Prostate gland (tissue), 2 donors: ENCODE measurements around the gene PI4KB. TPM values are rescaled to one million over a fixed set of nuclear protein-coding genes. Genes with fewer than 3 reads are reported as not detected.
A peak's percentile ranks its signal among the peaks of the same experiment; 100 is the strongest.

Source experiments
- DNase-seq: peaks from one replicate; pipeline ENCODE4 v3.0.0-alpha.2; 2019; ENCODE audit warnings: low spot score
- H3K27ac ChIP-seq, 2 donors: fragments of 200-600 bp; sonication (generic); 2 replicates each; pipeline ENCODE4 v1.5.1; 2017 to 2019
- H3K27me3 ChIP-seq: fragments of 200-600 bp; sonication (generic); replicated peaks from 2 replicates; pipeline ENCODE4 v1.5.1; 2019; ENCODE audit not compliant: insufficient read depth
- H3K36me3 ChIP-seq, 2 donors: fragments of 200-600 bp; sonication (generic); 1 replicate in 1 of 2; 2 replicates in 1 of 2; pipeline versions ENCODE4 v1.5.1 to v1.8.1; 2017 to 2019
- H3K4me1 ChIP-seq: fragments of 200-600 bp; sonication (generic); replicated peaks from 2 replicates; pipeline ENCODE4 v1.5.1; 2019
- H3K4me3 ChIP-seq, 2 donors: fragments of 200-600 bp; sonication (generic); 2 replicates each; pipeline ENCODE4 v1.5.1; 2017 to 2019
- H3K9me3 ChIP-seq: fragments of 200-600 bp; sonication (generic); 2 replicates; pipeline ENCODE4 v1.5.1; 2017
- CTCF ChIP-seq, 4 experiments: fragments of 200-600 bp in 2 of 4; fragments of 450-650 bp in 2 of 4; sonication (generic) in 2 of 4; IDR thresholded peaks; 1 replicate in 3 of 4; 2 replicates in 1 of 4; pipeline ENCODE4 v1.5.1; 2016 to 2019; ENCODE audit warnings: antibody characterized with exemption in 4 of 4, mild to moderate bottlenecking in 2 of 4, moderate library complexity in 2 of 4
- POLR2A ChIP-seq: fragments of 450-650 bp; IDR thresholded peaks from one replicate; pipeline ENCODE4 v1.6.1; 2016; ENCODE audit warnings: antibody characterized with exemption, mild to moderate bottlenecking
- POLR2AphosphoS5 ChIP-seq: sonication (generic); formaldehyde crosslinking; IDR thresholded peaks from one replicate; pipeline ENCODE4 v1.6.1; 2017; ENCODE audit warnings: antibody characterized with exemption
- WGBS: methylation state at CpG from one replicate; pipeline ENCODE4 v1.1.5; 2018; 5-methylcytosine and 5-hydroxymethylcytosine counted together
- intact Hi-C: fragments of 100-400 bp; cut with DNase I; formaldehyde crosslinking; loops from one replicate; pipeline ENCODE4 v1.14.2; 2022
- total RNA-seq, 2 donors: library from RNA; depleted of rRNA; stranded (reverse); fragments of >200 nt; gene quantifications; one replicate each; pipeline ENCODE4 v1.1.0, GENCODE V29; 2016

Gene PI4KB
- total RNA-seq, 2 donors from 2014 or later: 60.7 to 91.9 TPM

- H3K27me3 ChIP-seq: no peaks in the 10 kb centered on the region
- no peak overlapping the region for H3K27ac ChIP-seq
- intact Hi-C loops: no loop called here
- no peaks in the 10 kb centered on the region for H3K4me1 ChIP-seq
- H3K36me3 ChIP-seq: peaks cover 6 to 25% of the 10 kb centered on the region in 2 donors
- WGBS: 79% methylated on average over 8 of the region's 8 CpGs
- no peak overlapping the region for H3K4me3 ChIP-seq
- no peak for TF ChIP-seq CTCF (IDR thresholded peaks at IDR 0.05)
- TF ChIP-seq POLR2A: no peak
- TF ChIP-seq POLR2AphosphoS5: no peak
- no peak for DNase-seq
- H3K9me3 ChIP-seq: no peaks in the 10 kb centered on the region
Observed at GRCh38 chr1:151266821-151267220, 60.4 kb downstream of the PI4KB start.

GRCh38 chr1:151266315-151266714 is 60.9 kb downstream of the PI4KB start:
- peaks cover 6 to 25% of the 10 kb centered on the region in 2 donors for H3K36me3 ChIP-seq
- H3K4me3 ChIP-seq: no peak overlapping the region
- 93% methylated on average over 3 of the region's 3 CpGs for WGBS
- H3K27ac ChIP-seq: no peak overlapping the region
- no peaks in the 10 kb centered on the region for H3K27me3 ChIP-seq
- intact Hi-C loops: no loop called here
- DNase-seq: no peak
- TF ChIP-seq POLR2A (no peak), CTCF (IDR thresholded peaks at IDR 0.05) (no peak), POLR2AphosphoS5 (no peak)
- no peaks in the 10 kb centered on the region for H3K4me1 ChIP-seq
- no peaks in the 10 kb centered on the region for H3K9me3 ChIP-seq

- intact Hi-C loops: no loop called here
- Histone ChIP-seq H3K27me3 (no peaks in the 10 kb centered on the region), H3K4me3 (no peak overlapping the region), H3K4me1 (no peaks in the 10 kb centered on the region), H3K9me3 (no peaks in the 10 kb centered on the region), H3K36me3 (peaks cover 6 to 25% of the 10 kb centered on the region in 2 donors), H3K27ac (no peak overlapping the region)
- 90% methylated on average over 14 of the region's 14 CpGs for WGBS
- TF ChIP-seq POLR2AphosphoS5: no peak
- no peak for TF ChIP-seq POLR2A
- TF ChIP-seq CTCF (IDR thresholded peaks at IDR 0.05): no peak
- no peak for DNase-seq
Observed at GRCh38 chr1:151265446-151266236, 61.6 kb downstream of the PI4KB start.

- H3K4me3 ChIP-seq: no peak overlapping the region
- H3K27me3 ChIP-seq: no peaks in the 10 kb centered on the region
- DNase-seq: no peak
- H3K36me3 ChIP-seq: peaks cover 0 to under 1% of the 10 kb centered on the region in 2 donors
- H3K9me3 ChIP-seq: no peaks in the 10 kb centered on the region
- TF ChIP-seq CTCF (IDR thresholded peaks at IDR 0.05): no peak
- no peak for TF ChIP-seq POLR2A
- no peak for TF ChIP-seq POLR2AphosphoS5
- 52% methylated on average over 2 of the region's 2 CpGs for WGBS
- H3K4me1 ChIP-seq: no peaks in the 10 kb centered on the region
- intact Hi-C loops: no loop called here
- H3K27ac ChIP-seq: no peak overlapping the region
Observed at GRCh38 chr1:151259351-151259750, 67.9 kb downstream of the PI4KB start.

GRCh38 chr1:151255381-151255780 is 71.8 kb downstream of the PI4KB start:
- WGBS: 30% methylated on average over 10 of the region's 10 CpGs
- H3K9me3 ChIP-seq: no peaks in the 10 kb centered on the region
- TF ChIP-seq POLR2AphosphoS5 (no peak), CTCF (IDR thresholded peaks at IDR 0.05) (no peak), POLR2A (no peak)
- no peaks in the 10 kb centered on the region for H3K27me3 ChIP-seq
- peak overlapping the region; percentile 92 to 95 for H3K4me3 ChIP-seq
- no peaks in the 10 kb centered on the region for H3K4me1 ChIP-seq
- intact Hi-C loops: loop anchor here (2.0 kb wide), 1 partner anchor 57 kb away; the partner anchor contains the start of gene PIP5K1A
- no peak overlapping the region for H3K27ac ChIP-seq
- H3K36me3 ChIP-seq: no peaks in the 10 kb centered on the region
- no peak for DNase-seq
